ENCODE data around the gene UGGT2.
"Not testable (repeated sequence)": the region's sequence is repeated elsewhere in the genome, so short reads cannot be mapped to it uniquely, and the experiment has no call there.

UGGT2 gene

GRCh38 chr13:95789315-95789714 lies 263.9 kb downstream of the UGGT2 start:
- DNase-seq, result not testable (repeated sequence)

- DNase-seq, result no peak
Measured at GRCh38 chr13:95788100-95788463, 265.1 kb downstream of the UGGT2 start.

DNA sequence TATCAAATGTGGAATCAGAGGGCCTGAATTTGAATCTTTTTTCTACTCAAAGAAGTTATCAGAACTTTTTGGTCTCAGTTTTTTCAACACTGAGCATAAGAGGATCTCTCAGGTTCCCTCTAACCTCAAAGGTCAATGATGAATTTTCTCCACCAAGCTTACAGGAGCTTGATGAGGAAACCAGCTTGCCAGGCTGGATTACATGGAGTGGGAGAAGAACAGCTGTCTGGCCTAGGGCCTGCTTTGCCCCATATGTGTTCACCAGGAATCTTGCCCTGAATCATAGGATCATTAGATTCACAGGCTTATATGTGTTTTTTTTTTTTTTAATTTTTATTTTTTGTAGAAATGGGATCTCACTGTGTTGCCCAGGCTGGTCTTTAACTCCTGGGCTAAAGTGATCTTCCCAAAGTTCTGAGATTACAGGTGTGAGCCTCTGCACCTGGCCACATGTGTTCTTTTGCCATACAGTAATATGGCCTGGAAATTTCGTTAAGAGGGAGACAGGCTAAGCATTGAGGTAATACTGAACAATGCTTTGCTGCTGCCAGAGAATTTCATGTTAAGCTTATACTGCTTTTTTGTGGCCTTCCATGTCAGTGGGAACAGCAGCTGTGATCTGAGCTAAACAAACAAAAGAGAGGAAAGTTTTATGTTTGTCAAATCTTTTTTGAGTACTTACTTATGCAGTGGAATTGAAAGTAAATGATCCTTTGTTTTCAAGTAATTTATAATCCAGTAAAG lies 265.7 kb downstream of the UGGT2 start:
- DNase-seq, result no peak

- DNase-seq, result no peak
Measured at GRCh38 chr13:95784900-95785290, 268.3 kb downstream of the UGGT2 start.

DNA sequence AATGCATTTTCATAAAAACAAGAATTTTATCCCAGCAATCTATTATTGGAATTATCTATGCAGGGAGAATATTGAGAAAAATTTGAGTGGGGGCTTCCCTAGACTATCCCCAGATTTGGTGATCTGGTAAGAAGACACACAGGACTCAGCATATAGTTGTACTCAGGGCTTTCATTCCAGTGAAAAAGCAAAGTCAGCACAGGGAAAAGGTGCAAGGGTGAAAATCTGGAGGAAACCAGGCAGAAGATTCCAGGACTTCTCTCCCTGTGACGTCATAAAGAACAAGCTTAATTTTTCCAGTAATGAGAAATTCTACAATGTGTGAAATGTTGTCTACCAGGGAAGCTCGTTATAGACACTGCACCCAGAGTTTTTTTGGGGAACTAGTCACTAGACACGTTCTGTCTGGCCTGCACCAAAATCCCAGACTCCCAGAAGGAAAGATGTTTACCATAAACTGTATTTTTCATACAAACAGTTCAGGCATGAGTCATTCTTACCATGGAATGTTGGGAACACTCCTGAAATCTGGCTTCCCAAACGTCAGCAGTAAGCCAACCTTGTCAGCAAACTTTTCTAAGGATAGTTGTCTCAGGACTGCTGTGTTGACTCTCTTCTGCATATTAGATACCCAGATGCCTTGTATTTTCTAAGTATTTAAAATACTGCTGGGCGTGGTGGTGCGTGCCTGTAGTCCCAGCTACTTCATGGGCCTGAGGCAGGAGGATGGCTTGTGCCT lies 268.9 kb downstream of the UGGT2 start:
- no peak for DNase-seq

DNA sequence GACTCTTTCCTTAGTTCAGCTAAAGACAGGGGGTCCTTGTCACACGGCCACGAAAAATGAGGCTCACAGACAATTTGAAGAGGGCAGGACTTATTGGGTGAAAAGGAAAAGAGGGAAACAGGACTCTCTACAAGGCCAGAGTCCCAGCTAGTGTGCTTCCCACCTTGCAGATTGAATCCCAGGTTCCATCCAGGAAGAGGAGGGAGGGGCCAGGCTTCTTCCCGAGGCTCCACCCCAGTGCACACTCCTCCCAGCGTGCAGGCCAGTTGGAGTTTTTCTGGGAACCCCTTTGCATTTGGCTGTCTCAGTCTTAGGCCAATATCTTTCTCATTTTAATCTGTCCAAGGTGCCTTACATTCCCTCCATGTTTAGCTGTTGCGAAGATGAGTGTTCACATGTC lies 269.5 kb downstream of the UGGT2 start:
- no peak for DNase-seq

- not testable (repeated sequence) for DNase-seq
Measured at GRCh38 chr13:95781940-95782339, 271.3 kb downstream of the UGGT2 start.

GRCh38 chr13:95781016-95781415 lies 272.2 kb downstream of the UGGT2 start:
- no peak for DNase-seq

DNA sequence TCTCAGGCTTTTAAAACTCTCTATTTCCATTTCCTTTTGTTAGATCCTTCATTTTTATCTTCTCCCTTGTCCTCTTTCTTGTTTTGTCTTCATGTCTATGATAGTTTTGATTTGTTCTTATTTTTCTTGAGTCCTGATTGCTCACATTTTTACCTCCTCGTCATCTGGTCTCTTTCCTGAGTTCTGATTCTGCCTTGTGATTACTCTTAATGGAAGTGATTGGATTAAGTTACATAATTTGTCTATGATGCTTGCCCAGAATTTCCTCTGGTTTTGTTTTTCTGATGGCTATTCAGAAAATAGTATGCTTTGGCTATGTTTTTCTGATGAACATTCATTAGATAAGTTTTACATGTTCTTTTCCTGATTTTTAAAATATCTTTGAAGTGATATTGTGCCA lies 273.7 kb downstream of the UGGT2 start:
- no peak for DNase-seq

DNA sequence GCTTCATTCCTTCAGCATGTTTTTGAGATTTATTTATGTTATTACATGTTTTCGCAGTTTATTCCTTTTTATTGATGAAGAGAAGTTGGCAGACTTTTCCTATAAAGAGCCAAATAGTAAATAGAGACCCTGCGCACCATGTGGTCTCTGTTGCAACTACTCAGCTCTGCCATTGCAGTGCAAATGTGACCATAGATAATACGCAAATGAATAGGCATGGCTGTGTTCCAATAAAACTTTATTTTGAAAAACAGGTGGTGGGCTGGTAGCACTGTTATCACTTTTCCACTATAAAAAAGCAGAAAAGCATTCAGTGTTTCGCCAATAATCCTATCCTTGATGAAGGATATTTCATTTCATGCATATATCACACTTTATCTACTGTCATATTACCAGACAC lies 281.3 kb downstream of the UGGT2 start:
- DNase-seq, result no peak

DNA sequence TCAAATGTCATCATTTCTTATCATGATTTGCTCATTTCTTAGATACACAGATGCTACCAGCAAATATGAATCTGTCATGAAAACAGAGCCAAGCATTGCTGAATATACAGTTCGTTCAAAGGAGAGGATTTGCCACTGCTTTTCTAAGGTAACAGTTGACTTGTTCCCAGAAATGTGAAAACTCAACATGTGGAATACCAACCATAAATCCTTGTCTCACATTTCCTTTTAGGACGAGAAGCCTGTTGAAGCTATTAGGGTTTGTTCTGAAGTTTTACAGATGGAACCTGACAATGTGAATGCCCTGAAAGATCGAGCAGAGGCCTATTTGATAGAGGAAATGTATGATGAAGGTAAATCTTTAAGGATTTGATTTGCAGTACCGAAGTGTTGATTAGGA lies 289.6 kb downstream of the UGGT2 start:
- DNase-seq, result no peak

GRCh38 chr13:95762626-95763025 lies 290.6 kb downstream of the UGGT2 start:
- DNase-seq, result not testable (repeated sequence)

- DNase-seq, result no peak
Measured at GRCh38 chr13:95756072-95756471, 297.1 kb downstream of the UGGT2 start.

- no peak for DNase-seq
Measured at GRCh38 chr13:95754069-95754468, 299.1 kb downstream of the UGGT2 start.

DNA sequence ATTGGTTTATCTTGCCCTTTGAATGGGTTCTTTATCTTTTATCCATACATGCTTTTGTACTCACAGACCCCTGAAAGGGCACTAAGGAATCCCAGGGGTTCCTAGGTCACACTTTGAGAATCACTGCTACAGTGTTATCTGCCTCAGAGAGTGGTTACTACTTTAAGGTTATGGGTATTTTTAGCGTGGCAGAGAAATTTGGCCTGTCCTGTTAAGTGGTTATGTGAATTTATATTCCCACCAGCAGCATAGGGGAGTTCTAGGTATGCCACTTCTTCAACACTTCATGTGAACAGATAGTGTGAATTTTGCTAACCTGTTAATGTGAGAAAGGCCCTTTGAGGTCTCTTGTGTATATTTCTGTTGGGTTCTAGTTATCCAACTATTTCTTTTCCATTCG lies 300.5 kb downstream of the UGGT2 start:
- DNase-seq, result no peak
